ENCODE data around the gene CRISPLD2.

Gene CRISPLD2

DNA sequence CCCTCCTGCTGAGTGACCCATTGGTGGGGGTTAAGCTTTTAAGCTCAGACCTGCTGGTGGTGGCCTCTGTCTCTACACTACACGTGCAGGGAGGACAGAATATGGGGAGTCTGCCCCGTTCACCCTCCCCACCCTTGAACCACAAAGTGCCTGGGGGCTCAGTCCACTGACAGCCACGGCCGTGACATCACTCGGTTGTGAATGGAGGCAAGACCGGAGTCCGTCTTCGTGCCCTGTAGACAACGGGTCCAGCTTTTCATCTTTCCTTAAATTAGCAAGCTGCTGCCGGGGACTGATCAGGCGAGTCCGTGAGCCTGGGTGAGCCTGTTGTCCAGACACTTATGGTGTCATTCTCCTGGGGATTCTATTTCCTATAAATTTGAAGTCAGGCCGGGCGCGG lies 67.4 kb downstream of the CRISPLD2 start:
- DNase-seq: no peak

DNA sequence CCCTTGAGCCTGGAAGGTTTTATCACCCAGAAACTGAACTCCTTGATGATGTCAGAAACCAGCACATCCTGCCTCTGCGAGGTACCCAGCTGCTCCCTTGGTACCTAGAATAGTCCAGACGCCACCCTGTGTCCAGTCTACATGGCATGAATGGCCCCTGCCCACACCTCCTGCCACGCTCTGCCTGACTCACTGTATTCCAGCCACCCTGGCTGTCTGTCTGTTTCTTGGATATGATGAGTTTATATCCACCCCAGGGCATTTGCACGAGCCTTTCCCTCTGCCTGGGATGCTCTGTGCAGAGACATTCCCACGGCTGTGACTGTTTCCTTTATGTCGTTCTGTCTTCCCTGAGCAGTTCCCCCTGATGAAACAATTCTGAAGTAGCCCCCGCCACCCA lies 68.7 kb downstream of the CRISPLD2 start:
- no peak for DNase-seq

DNA sequence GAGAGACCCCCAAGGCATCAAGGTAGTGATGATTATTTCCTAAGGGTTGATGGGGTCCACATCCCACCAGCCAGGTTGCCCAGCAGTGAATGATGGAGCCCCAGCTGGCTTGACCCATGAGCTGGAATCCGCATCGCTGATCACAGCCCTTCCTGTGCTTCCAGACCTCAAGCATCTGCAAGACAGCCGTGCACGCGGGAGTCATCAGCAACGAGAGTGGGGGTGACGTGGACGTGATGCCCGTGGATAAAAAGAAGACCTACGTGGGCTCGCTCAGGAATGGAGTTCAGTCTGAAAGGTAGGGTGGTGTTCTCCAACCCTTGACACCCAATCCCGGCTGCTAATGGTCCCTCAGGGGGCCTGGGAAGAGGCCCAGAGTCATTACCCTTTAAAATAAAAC lies 69.3 kb downstream of the CRISPLD2 start:
- DNase-seq: no peak

DNA sequence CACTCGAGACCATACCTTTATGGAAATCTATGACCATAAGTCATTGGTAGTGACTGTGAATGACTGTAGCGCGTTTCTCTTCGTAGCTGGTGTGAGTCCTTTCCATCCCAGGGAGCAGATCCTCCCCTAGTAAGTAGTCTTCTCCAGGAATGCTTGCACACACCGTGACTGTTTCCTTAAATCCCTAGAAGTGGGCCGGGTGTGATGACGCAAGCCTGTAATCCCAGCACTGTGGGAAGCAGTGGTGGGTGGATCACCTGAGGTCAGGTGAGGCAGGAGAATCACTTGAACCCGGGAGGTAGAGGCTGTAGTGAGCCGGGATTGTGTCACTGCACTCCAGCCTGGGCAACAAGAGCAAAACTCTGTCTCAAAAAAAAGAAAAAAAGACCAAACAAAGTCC lies 70.6 kb downstream of the CRISPLD2 start:
- no peak for DNase-seq

GRCh38 chr16:84891149-84891795 lies 71.5 kb downstream of the CRISPLD2 start:
- DNase-seq: no peak

DNA sequence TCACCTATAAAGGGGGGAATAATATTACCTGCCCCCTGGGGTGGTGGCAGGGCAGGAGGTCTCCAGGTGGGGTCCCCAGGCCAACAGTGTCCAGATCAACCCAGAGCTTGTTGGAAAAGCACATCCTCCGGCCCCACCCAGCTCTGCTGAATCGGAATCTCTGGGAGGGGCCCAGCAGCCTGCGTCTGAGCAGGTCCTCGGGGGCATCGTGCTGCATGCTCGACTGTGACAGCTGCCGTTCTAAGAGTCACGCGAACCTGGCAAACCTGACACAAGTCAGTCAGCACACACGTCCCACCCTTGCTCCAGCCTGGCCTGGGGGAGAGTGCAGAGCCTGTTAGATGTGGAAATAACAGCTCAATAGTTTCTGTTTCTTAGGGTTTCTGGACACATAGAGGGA lies 72.3 kb downstream of the CRISPLD2 start:
- DNase-seq: no peak

- DNase-seq: no peak
These were observed 73.7 kb downstream of the CRISPLD2 start for GRCh38 chr16:84893467-84893848.

GRCh38 chr16:84893849-84894599 lies 74.2 kb downstream of the CRISPLD2 start:
- DNase-seq: no peak

DNA sequence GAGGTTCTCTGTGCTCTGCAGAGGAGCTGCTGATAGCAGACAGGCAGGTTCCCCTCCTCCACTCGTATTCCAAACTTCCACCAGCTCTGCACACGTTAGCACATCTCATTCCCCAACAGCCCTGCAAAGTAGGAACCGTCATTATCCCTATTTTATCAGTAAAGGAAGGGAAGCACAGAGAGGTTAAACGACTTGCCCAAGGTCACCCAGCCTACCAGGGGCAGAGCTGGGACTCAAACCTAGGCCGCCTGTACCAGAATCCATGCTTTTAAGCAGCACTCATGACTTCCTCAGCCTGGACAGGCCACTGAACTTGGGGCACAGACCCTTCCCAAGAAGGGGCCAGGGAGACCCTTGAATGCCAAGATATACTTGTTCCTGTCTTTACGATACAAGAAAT lies 75.2 kb downstream of the CRISPLD2 start:
- no peak for DNase-seq

GRCh38 chr16:84896847-84897246 lies 77.1 kb downstream of the CRISPLD2 start:
- DNase-seq: no peak

DNA sequence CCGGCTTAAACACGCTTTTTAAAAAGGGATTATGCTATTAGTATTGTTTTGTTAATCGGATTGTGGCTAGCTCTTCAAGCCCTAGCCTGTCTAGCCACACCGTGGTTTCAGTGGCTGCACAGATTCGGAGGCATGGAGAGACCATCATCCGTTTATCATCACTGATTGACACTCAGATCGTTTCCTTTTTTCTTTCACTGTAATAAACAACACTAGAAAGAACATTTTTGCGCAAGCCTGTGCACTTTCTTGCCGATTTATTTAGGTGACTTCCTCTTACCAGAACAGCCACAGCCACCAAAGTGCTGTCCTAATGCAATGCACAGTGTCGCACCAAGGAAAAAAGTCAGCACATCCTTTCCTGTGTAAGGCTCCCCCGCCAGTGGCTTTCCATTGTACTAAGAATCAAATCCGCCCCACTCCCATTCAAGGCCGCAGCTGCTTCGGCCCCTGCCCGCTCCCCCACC lies 78.2 kb downstream of the CRISPLD2 start:
- DNase-seq: no peak

GRCh38 chr16:84898447-84898846 lies 78.7 kb downstream of the CRISPLD2 start:
- no peak for DNase-seq

DNA sequence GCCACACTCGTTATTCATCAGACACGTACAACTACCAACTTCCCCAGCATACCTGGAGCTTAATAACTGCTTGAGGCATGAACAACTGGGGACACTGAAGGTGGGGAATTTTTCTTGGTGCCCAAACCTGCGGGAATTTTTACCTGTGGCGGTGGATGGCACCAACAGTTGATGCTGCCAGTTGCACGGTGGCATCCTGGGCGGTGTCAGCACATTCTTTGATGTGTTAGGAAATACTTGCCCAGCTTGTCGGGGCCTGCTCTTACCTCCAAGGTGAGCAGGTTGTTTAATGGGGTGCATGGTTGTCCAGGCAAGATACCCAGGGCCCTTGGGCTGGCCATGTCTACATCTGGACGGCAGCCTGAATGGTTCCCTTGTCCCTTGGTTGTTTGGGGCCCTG lies 79.6 kb downstream of the CRISPLD2 start:
- no peak for DNase-seq

- no peak for DNase-seq
These were observed 86.2 kb downstream of the CRISPLD2 start for GRCh38 chr16:84905965-84906460.

GRCh38 chr16:84907051-84907450 lies 87.3 kb downstream of the CRISPLD2 start:
- no peak for DNase-seq

DNA sequence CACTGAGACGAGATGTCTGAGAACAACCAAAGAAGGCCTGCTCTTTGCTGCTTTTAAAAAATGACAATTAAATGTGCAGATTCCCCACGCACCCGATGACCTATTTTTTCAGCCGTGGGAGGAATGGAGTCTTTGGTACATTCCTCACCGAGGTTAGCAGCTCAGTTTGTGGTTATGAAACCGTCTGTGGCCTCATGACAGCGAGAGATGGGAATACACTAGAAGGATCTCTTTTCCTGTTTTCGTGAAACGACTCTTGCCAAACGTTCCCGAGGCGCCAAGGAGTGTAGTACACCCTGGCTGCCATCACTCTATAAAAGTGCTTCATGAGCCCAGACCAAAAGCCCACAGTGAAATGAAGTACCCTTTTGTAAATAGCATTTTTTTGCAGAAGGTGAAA lies 87.8 kb downstream of the CRISPLD2 start:
- DNase-seq: no peak

GRCh38 chr16:84909476-84910085 lies 89.8 kb downstream of the CRISPLD2 start:
- DNase-seq: no peak

DNA sequence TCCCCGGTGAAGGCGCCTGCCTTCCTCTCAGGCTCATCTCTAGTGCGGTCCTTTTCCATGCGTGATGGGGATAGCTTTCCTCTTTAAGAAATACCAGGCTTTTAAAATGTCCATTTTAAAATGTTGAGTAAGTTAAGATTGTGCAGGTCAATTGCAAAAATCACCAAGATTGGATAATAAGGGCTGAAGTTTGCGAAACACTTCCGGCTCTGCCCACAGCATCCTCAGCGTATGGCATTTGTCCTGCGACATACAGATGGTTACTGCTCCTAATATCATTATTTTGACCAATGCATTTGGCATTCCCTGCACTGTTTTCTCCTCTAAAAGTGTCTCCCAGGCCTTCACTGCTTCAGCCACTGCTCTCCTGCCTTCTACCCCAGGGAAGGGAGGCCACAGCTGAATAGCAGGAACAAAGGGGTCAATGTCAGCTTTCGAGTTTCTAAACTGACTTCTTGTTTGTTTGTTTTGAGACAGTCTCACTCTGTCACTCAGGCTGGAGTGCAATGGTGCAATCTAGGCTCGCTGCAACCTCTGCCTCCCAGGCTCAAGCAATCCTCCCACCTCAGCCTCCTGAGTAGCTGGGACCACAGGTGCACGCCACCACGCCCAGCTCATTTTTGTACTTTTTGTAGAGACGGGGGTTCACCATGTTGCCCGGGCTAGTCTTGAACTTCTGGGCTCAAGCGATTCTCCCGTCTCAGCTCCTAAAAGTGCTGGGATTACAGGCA lies 91.9 kb downstream of the CRISPLD2 start:
- no peak for DNase-seq

- DNase-seq: no peak
These were observed 93.5 kb downstream of the CRISPLD2 start for GRCh38 chr16:84913315-84913714.

- no peak for DNase-seq
These were observed 94.5 kb downstream of the CRISPLD2 start for GRCh38 chr16:84914273-84914672.

GRCh38 chr16:84916178-84916577 lies 96.4 kb downstream of the CRISPLD2 start:
- no peak for DNase-seq

- DNase-seq: no peak
These were observed 97.1 kb downstream of the CRISPLD2 start for GRCh38 chr16:84916850-84917249.

GRCh38 chr16:84917492-84917891 lies 97.7 kb downstream of the CRISPLD2 start:
- DNase-seq: no peak
